GM19372 (cell line): ENCODE results near the gene AP3D1.

Experiments used
- ATAC-seq: cut with Tn5 transposase; IDR thresholded peaks from one replicate; pipeline ENCODE4 v1.9.1; 2021; ENCODE audit warnings: mild to moderate bottlenecking, low read depth, moderate library complexity; ENCODE audit not compliant: unreplicated experiment

AP3D1 gene

DNA sequence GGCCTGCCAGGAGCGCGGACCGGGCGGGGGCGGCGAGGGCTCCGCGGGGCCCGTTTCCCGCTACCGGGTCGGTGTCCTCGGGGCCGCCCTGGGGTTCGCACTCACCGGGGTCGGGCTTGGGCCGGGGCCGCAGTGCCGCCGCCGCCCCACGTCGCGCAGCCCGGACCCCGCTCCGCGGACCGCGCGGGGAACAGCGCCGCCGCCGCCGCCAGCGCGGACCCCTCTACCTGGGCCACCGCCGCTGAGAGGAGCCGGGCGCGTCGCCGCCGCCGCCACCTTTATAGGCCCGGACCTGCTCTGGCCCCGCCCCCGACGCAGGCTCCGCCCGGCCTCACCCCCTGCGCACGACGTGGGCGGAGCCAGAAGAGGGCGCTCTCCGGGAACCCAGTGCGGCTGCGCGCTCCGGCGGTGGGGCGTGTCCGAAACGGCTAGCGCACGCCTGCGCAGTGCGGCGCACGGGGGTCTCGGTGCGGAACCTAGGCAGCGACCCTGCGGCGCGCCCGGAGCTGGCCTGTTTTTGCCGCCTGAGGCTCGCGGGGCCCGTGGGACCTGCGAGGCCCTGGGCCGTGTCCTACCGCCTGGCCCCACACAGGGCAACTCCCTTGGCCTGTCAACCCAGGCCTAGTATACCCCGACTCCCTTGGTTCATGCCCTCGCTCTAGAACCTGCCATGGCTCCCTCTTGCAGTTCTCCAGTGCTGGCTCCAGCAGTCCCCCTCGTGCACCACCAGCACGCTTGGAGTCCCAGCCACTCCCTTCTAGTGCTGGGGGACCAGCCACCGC, 100.2 kb downstream of the AP3D1 start, which contains the start of gene MKNK2:
Gene MKNK2, minus strand, starts transcription at position 254 of the 782 bp plus-strand sequence. CDS start 393 bp downstream, outside the sequence.
- peak; percentile 65 for ATAC-seq
